ENCODE results near the gene B3GALT4. TPM values are rescaled to one million over a fixed set of nuclear protein-coding genes. Genes with fewer than 3 reads are reported as not detected.

The B3GALT4 gene
- total RNA-seq, 1 donor from 2014 or later = 15.9 TPM

DNA sequence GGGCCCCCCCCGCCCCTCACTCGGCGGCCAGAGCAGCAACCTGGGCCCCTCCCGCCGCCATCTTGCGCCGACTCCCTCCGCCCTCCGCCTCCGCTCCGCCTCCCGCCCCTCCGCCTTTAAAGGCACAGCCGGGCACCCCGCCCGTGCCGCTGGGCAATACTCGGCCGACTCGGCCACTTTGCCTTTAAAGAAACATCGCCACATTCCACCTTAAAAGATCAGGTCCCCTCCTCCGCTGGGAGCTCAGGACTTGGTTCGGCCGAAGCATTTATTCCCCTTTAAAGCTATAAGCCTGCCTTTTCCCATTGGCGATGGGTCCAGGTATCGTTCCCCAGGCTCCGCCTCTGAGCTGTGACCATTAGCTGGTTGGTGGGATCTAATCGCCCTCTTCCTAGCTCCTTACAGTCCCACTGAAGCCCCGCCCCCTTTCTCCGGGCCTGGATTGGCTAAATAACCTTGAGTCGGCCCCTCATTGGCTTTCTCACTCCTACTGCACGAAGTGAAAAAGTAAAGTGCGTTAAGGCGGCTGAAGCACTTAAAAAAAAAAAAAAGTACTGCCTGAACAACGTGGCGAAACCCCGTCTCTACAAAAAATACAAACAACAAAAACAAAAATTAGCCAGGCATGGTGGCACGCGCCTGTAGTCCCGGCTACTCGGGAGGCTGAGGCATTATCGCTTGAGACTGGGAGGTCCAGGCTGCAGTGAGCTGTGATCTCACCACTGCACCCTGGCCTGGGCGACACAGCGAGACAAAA, 40.9 kb downstream of the B3GALT4 start, which contains the start of gene ZBTB22:
Gene ZBTB22, minus strand, starts transcription at position 76 of the 757 bp plus-strand sequence. CDS start 828 bp downstream, outside the sequence.
- DNase-seq (ENCODE audit: low spot score in 2 of 2) = peak; percentile 99 to 100
- Histone ChIP-seq H3K27ac (peak within 1 kb of the TSS; percentile 75 to 93), H3K9me3 (no peaks in the 10 kb centered on the region), H3K4me1 (peaks cover 20 to 49% of the 10 kb centered on the region in 2 donors), H3K27me3 (no peaks in the 10 kb centered on the region), H3K36me3 (peaks cover 17 to 28% of the 10 kb centered on the region in 2 donors), H3K4me3 (peak within 1 kb of the TSS; percentile 59 to 64)
- intact Hi-C loops (cut with DNase I) = loop anchor here (1.0 to 10.0 kb wide), 3 partner anchors 19 to 1653 kb away; partner anchors contain the start of genes C6orf47, CSNK2B, GPANK1 and HSD17B8
- TF ChIP-seq, protein P1, sequence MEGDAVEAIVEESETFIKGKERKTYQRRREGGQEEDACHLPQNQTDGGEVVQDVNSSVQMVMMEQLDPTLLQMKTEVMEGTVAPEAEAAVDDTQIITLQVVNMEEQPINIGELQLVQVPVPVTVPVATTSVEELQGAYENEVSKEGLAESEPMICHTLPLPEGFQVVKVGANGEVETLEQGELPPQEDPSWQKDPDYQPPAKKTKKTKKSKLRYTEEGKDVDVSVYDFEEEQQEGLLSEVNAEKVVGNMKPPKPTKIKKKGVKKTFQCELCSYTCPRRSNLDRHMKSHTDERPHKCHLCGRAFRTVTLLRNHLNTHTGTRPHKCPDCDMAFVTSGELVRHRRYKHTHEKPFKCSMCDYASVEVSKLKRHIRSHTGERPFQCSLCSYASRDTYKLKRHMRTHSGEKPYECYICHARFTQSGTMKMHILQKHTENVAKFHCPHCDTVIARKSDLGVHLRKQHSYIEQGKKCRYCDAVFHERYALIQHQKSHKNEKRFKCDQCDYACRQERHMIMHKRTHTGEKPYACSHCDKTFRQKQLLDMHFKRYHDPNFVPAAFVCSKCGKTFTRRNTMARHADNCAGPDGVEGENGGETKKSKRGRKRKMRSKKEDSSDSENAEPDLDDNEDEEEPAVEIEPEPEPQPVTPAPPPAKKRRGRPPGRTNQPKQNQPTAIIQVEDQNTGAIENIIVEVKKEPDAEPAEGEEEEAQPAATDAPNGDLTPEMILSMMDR (IDR thresholded peaks at IDR 0.05) = no peak

DNA sequence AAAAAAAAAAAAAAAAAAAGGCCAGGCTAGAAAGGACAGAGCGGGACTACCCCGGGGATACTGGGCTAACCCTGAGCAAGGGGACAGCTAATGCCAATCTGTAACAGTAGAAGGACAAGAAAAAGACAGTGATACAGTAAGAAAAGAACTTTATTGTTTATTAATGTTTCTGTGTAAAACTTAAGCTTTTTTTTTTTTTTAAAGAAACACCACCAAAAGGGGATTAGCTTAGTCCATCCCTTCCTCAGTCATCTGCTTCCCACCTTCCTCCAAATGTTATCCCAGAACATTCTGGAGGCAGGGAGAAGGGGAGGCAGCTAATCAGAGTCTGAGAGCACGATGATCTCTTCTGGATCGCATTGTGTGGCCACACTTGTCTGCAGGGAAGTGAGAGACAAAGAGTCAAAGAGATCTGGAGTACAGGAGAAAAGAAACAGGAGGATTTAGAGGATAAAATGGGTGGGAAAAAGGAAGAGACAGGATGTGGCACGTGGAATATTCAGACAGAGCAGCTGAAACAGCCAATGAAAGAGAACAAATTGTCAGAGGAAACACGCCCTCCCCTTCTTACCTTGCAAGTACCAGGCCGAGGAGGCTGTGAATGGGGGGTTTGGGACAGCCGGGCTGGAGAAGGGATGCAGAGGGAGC, 41.6 kb downstream of the B3GALT4 start:
- H3K4me1 ChIP-seq = peaks cover 24 to 49% of the 10 kb centered on the region in 2 donors
- no peaks in the 10 kb centered on the region for H3K27me3 ChIP-seq
- peak overlapping the region; percentile 59 to 64 for H3K4me3 ChIP-seq
- H3K36me3 ChIP-seq = peaks cover 17 to 28% of the 10 kb centered on the region in 2 donors
- peak overlapping the region; percentile 75 to 93 for H3K27ac ChIP-seq
- intact Hi-C loops (cut with DNase I) = loop anchor here (5.0 to 10.0 kb wide), 2 partner anchors 116 to 1654 kb away; partner anchors contain the start of genes C6orf47, CSNK2B, GPANK1 and HSD17B8
- no peak for DNase-seq (ENCODE audit: low spot score in 2 of 2)
- TF ChIP-seq, protein P1 (IDR thresholded peaks at IDR 0.05) = no peak
- no peaks in the 10 kb centered on the region for H3K9me3 ChIP-seq

DNA sequence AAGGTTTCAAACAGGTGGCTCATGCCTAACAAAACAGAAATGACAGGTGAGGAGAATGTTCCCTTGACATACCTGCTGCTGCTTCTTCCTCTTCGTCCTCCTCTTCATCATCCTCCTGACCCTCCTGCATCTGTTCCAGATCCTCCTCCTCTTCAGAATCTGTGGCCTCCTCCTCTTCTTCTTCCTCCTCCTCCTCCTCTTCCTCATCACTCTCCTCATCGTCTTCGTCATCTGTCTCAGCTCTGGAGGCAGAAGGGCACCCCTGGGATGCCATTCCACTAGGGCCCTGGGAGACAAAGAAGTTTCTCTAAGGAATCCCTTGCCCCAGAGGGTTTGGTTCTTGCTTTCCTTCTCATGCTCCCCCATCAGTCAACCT, 43.0 kb downstream of the B3GALT4 start:
- H3K27ac ChIP-seq = peak overlapping the region; percentile 89 to 93
- no peaks in the 10 kb centered on the region for H3K9me3 ChIP-seq
- H3K4me3 ChIP-seq = peak overlapping the region in 1 of 2 donors; percentile 81
- DNase-seq (ENCODE audit: low spot score in 2 of 2) = no peak
- TF ChIP-seq, protein P1 (IDR thresholded peaks at IDR 0.05) = no peak
- peaks cover 17 to 28% of the 10 kb centered on the region in 2 donors for H3K36me3 ChIP-seq
- intact Hi-C loops (cut with DNase I) = loop anchor here (5.0 to 10.0 kb wide), 2 partner anchors 118 to 1655 kb away; partner anchors contain the start of genes C6orf47, CSNK2B, GPANK1 and HSD17B8
- peaks cover 27 to 50% of the 10 kb centered on the region in 2 donors for H3K4me1 ChIP-seq
- H3K27me3 ChIP-seq = no peaks in the 10 kb centered on the region

DNA sequence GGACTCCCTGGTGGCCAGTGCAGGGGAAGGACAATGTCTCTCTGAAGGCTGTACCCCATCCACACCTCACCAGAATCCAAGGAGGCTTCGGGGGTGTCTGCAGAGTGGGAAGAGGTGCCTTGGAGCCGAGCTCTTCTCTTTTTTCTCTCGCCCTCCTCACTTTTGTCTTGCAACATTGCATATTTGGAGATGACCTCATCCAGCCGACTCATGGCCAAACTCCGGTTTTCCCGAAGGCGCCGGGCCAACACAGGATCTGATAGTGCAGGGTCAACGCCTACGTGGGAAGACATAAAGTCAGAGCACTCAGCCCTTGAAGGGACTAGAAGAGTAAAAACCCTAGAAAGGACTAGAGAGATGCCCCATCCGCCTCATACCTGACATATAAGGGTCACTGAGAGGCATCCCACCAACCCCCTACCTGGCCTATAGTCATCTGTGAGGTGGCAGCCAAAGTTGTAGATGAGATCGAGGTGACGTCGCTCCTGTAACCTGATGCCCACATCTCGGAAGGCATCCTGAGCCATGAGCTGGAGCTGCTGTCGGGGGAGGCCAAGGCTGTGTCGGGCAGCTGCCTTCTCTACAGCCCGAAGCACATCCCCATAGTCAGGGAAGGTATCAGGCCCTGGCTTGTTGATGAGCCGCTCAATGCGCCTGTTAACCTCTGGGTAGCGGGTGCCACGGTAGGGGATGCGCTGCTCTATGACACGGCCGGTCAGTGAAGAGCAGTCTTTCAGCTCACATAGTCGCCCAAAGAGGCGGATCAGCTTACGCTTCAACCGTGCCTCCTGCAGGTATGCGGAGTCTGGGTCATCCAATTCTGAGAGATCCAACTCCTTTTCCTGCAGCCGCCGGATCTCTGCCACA, 43.6 kb downstream of the B3GALT4 start:
- Histone ChIP-seq H3K27ac (peak overlapping the region; percentile 89 to 93), H3K4me1 (peaks cover 27 to 48% of the 10 kb centered on the region in 2 donors)
- DNase-seq (ENCODE audit: low spot score in 2 of 2) = peak in 1 of 2 donors; percentile 86

More for the DNA sequence above, 43.6 kb downstream of the B3GALT4 start:
- Histone ChIP-seq H3K36me3 (peaks cover 17 to 28% of the 10 kb centered on the region in 2 donors), H3K9me3 (no peaks in the 10 kb centered on the region), H3K4me3 (peak overlapping the region in 1 of 2 donors; percentile 81), H3K27me3 (no peaks in the 10 kb centered on the region)
- intact Hi-C loops (cut with DNase I) = no loop called here
- TF ChIP-seq, protein P1 (IDR thresholded peaks at IDR 0.05) = no peak

Data from ascending aorta (tissue), 2 donors.